Measurements from ENCODE around the gene CEP70.
"Not testable (repeated sequence)": the region's sequence is repeated elsewhere in the genome, so short reads cannot be mapped to it uniquely, and the experiment has no call there.

Gene CEP70

DNA sequence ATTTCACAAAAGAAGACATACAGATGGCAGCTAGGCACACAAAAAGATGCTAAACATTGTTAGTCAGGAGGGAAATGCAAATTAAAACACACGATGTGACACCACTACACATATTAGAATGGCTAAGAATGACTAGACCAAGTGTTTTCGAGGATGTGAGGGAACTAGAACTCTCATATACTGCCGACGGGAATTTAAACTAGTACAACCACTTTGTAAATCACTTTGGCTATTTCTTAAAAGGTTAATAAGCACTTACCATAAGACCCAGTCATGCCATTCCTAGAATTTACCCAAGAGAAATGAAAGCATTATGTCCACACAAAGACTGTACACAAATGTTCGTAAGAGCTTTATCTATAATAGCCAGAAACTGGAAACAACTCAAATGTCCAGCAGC lies 5.6 kb downstream of the CEP70 start:
- no peak for DNase-seq

DNA sequence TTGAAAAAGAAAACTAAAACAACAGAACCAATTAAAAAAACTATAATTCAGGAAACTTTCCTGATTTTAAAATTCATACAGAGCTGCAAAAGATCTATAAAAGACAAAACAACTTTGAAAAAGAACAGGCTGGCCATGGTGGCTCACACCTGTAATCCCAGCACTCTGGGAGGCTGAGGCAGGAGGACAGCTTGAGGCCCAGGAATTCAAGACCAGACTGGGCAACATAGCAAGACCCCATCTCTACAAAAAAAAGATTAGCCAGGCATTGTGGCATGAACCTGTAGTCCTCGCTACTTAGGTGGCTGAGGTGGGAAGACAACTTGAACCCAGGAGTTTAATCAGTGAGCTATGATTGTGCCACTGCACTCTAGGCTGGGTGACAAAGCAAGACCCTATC lies 6.7 kb downstream of the CEP70 start:
- DNase-seq: no peak

DNA sequence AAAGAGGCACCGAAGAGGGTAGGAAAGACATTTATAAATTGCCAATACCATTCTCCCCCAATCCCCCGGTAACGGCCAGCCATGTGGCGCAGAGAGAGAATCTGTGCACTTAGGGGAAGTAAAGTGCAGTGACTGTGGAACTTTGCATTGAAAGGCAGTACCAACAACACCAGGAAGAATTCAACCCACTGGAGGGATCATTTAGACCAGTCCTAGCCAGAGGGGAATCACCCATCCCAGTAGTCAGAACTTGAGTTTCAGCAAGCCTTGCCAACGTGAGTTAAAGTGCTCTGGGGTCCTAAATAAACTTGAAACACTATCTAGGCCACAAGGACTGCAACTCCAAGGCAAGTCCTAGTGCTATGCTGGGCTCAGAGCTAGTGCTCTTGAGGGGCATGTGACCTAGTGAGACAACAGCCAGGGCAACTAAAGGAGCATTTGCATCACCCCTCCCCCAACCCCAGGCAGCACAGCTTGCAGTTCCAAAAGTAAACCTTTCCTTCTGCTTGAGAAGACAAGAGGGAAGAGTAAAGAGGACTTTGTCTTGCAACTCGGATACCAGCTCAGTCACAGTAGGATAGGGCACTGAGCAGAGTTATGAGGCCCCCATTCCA lies 15.0 kb downstream of the CEP70 start:
- no peak for DNase-seq

DNA sequence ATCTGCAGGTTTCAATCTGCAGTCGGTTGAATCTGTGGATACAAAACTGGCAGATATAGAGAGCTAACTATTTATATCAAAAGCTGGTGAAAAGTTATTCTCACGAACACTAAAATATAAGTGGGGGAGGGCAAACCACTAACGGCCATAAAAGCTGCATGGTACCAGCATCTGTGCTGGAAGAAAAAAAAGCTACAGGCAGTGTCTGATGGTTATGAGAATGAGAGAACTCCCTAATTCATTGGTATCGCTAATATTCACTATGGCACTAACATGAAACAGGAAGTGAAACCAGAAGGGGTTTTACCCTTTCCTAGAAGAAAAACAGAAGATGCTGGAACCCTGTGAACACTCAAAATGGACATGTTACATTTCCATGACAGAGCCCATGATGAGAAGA lies 15.9 kb downstream of the CEP70 start:
- no peak for DNase-seq

DNA sequence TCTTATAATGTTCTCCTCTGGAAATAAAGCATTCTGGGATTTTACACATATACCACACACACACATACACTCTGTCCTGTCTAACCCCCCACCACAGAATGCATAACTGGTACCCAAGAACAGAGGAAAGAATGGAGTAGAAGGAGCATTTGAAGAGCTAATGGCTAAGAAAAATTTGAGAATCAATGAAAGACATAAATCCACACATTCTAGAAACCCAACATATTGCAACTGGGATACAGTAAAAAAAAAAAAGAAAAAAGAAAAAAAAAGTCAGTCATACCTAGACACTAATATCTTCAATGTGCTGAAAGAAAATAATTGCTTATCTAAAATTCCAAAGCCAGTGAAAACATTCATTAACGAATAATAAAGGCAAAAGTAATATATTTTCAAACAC lies 20.9 kb downstream of the CEP70 start:
- no peak for DNase-seq

DNA sequence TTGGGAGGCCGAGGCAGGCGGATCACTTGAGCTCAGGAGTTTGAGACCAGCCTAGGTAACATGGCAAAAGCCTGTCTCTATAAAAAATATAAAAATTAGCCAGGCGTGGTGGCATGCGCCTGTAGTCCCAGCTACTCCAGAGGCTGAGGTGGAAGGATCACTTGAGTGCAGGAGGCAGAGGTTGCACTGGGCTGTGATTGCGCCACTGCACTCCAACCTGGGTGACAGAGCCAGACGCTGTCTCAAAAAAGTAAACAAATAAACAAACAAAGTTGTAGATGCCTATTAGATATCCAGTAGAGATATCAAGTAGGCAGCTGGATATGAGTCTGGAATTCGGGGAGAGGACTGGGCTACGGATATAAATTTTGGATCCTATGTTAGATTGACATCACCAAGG lies 24.4 kb downstream of the CEP70 start:
- DNase-seq: not testable (repeated sequence)

DNA sequence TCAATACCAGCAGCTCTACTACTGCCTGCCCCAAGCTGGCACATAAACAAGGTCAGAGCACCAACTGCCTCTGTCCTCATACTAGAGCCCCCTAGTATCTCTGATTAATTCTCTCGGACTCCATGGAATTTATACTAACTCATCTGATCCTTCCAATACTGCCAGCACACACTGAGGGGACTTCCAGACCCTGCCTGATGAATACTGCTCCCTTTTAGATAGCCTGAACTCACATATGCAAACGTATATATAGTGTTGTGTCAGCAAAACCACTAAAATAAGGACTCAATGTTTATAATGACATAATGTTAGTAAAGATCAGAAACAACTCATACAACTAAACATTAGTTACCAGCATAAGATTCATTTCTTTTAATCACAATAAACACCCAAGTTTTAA lies 25.0 kb downstream of the CEP70 start:
- no peak for DNase-seq

DNA sequence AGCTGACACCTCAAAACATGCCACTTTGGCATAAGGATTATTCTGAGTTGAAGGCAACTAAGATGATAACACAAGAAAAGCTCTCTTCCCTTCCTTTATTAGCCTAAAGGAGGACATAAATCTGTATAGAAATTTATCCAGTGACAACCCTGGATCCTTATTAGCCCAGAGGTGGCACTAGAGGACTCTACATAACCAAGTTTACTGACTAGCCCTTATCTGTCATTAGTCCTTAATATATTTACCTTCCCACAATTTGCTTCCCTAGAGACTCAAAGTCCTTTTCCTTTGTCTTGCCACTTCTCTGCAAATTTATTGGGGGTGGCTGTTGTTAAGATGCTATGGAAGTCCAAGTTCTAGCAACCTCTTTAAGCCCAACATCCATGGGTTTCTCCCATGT lies 26.7 kb downstream of the CEP70 start:
- no peak for DNase-seq

DNA sequence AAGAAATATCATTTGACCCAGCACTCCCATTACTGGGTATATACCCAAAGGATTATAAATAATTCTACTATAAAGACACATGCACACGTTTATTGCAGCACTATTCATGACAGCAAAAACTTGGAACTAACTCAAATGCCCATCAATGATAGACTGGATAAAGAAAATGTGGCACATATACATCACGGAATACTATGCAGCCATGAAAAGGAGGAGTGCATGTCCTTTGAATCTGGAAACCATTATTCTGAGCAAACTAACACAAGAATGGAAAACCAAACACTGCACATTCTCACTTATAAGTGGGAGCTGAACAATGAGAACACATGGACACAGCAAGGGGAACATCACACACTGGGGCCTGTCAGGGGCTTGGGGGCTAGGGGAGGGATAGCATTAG lies 27.8 kb downstream of the CEP70 start:
- DNase-seq: not testable (repeated sequence)

DNA sequence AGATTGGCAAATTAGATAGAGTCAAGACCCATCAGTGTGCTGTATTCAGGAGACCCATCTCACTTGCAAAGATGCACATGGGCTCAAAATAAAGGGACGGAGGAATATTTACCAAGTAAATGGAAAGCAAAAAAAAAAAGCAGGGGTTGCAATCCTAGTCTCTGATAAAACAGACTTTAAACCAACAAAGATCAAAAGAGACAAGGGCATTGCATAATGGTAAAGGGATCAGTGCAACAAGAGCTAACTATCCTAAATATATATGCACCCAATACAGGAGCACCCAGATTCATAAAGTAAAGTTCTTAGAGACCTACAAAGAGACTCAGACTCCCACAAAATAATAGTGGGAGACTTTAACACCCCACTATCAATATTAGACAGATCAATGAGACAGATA lies 31.2 kb downstream of the CEP70 start:
- not testable (repeated sequence) for DNase-seq

DNA sequence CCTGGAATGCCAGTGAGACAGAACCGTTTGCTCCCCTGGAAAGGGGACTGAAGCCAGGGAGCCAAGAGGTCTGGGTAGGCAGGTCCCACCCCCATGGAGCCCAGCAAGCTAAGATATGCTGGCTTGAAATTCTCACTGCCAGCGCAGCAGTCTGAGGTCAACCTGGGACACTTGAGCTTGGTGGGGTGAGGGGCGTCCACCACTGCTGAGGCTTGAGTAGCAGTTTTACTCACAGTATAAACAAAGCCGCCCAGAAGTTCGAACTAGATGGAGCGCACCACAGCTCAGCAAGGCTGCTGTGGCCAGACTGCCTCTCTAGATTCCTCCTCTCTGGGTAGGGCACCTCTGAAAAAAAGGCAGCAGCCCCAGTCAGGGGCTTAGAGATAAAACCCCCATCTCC lies 33.6 kb downstream of the CEP70 start:
- DNase-seq: no peak

DNA sequence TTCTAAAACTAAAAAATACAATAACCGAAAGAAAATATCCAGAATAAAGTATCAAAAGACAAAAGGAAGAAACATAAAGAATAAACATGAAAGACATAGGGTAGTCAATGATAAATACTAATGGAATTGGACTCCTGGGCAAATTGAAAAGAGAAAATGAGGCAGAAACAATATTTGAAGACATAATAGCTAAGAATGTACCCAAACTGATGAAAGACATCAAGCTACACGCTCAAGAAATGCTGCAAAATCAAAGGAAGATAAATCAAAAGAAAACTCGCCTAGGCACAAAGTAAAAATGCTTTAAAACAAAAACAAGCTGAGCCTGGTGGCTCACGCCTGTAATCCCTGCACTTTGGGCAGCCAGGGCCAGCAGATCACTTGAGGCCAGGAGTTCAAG lies 34.9 kb downstream of the CEP70 start:
- no peak for DNase-seq

DNA sequence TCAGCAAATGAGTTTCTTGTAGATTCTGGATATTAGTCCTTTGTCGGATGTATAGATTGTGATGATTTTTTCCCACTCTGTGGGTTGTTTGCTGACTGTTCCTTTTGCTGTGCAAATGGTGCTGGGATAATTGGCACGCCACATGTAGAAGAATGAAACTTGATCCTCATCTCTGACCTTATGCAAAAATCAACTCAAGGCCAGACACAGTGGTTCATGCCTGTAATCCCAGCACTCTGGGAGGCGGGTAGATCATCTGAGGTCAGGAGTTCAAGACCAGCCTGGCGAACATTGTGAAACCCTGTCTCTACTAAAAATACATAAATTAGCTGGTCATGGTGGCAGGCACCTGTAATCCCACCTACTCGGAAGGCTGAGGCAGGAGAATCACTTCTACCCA lies 39.3 kb downstream of the CEP70 start:
- DNase-seq: not testable (repeated sequence)

DNA sequence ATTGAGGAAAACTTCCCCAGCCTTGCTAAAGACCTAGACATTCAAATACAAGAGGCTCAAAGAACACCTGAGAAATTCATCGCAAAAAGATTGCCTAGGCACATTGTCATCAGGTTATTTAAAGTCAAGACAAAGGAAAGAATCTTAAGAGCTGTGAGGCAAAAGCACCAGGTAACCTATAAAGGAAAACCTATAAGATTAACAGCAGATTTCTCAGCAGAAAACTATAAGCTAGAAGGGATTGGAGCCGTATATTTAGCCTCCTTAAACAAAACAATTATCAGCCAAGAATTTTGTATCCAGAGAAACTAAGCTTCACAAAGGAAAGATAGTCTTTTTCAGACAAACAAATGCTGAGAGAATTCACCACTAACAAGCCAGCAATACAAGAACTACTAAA lies 43.1 kb downstream of the CEP70 start:
- DNase-seq: not testable (repeated sequence)

DNA sequence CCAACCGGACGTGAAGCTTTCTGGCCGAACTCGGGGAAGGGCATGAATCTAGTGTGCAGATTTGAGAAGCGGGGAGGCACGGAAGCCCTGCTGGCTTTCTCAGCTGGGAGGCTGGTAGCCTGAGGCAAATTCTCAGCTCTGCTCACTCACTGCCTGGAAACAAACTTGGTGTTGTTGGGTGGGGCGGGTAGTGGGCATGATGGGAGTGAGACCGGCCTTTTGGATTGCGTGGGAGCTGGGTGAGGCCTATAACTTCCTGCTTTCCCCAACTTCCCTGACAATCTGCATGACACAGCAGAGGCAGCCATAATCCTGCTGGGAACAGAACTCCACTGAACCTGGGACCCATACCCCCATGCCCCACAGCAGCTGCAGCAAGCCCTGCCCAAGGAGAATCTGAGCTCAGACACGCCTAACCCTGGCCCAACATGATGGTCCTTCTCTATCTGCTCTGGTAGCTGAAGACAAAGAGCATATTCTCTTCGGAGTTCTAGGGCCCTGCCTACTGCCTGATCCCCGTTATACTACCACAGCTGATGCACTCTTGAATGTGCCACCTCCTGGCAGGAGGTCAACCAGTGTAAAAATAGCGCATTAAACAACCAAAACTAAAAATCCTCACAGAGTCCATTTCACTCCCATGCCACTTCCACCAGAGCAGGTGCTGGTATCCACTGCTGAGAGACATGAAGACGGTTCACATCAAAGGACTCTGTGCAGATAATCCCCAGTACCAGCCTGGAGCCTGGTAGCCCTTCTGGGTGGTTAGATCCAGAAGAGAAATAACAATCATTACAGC lies 44.7 kb downstream of the CEP70 start:
- DNase-seq: no peak

DNA sequence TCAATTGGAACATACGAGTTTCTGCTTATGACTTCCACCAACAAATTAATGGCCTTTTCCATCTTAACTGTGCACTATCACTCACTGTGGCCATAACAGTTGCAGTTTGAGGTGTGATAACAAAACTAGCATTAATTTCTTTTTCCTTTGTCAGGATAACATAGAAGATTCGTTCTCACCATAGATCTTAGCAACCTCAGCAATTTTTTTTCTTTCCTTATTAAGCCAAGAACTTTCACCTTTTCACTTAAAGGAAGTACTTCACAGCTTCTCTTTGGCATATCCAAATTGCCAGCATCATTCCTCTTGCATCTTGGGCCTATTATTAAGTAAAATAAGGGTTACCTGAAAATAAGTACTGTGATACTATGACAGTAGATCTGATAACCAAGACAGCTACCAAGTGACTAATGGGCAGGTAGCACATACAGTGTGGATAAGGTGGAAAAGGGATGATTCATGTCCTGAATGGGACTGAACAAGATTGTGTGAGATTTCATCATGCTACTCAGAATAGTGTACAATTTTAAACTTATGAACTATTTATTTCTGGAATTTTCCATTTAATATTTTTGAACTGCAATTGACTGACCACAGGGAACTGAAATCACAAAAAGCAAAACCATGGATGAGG lies 46.6 kb downstream of the CEP70 start:
- no peak for DNase-seq

DNA sequence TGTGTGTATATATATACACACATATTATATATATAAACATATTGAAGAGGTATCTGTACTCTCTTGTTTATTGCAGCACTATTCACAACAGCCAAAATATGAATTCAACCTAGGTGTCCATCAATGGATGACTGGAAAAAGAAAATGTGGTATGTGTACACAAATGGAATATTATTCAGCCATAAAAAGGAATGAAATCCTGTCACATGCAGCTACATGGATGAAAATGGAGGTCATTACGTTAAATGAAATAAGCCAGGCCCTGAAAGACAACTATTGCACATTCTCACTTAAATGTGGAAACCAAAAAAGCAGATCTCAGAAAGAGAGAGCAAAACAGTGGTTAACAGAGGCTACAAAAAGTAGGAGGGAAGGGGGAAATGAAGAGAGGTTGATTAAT lies 49.5 kb downstream of the CEP70 start:
- no peak for DNase-seq

DNA sequence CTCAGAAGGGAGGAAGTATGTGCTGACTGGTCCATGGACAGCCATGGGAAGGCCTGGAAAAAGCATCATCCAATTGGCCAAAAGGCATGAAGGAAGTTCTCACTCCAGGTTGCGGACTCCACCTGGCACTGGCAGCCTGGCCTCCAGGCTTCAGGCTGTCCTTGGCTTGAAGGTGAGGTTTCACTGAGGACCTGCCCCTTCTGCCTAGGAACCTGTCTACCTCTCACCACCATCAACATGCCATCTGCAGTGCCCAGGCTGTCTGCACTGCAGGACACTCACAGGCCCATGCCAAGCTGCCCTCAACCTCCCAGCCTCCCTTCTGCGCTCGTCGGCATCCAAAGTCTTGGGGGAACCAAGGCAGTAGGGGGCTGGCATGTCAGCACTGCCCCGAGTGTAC lies 51.1 kb downstream of the CEP70 start:
- no peak for DNase-seq

DNA sequence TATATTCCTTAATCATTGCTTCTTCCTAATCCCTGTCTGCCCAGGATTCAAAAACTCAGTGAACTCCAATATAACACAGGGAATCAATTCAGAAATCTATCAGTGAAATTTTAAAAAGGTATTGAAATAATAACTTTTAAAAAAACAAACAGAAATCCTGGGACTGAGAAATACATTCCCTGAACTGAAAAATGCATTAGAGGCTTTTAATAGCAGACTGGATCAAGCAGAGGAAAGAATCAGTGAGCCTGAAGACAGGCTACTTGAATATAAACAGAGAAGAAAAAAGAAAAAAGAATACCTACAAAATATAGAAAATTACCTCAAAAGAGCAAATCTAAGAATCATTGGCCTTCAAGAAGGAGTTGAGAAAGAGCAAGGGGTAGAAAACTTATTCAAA lies 54.7 kb downstream of the CEP70 start:
- DNase-seq: no peak

DNA sequence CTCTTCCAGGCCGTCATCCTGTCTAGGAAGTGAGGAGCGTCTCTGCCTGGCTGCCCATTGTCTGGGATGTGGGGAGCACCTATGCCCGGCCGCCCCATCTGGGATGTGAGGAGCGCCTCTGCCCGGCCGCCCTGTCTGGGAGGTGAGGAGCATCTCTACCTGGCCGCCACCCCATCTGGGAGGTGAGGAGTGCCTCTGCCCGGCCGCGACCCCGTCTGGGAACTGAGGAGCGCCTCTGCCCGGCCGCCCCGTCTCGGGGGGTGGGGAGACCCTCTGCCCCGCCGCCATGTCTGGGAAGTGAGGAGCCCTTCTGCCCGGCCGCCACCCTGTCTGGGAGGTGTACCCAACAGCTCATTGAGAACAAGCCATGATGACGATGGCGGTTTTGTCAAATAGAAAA lies 72.6 kb downstream of the CEP70 start:
- not testable (repeated sequence) for DNase-seq

DNA sequence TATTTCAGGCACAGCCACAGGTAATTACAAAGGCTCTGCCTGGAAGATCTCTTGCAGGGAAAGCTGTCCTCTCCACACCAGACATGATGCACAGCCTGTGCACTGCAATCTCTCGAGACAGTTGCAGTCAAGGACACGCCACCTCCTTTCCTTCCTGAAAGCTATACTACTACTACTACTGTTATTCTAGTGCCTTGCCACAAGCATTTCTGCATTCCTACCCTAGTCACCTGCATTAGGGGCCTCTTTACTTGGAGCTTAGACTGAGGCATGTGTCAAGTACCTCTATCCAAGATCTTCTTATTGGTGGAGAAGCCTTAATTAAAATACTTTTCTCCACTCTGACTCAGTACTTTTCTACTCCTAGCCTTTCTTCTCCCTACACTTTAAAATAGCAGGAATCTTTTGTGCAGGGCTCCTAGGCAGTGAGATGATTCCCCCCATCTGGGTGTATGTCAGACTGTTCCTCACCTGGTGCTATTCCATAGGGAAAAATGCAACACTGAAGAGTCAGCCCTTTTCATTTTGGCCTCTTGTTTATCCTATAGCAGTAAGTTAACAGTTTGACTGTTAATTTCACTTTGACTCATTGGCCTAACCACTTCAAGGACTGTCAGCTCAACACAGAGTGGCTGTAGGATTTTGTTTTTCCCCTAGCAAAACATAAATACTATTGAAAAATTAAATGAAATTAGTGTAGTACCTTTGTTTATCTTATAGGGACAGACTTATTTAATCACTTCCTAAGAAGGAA lies 80.8 kb downstream of the CEP70 start:
- no peak for DNase-seq

DNA sequence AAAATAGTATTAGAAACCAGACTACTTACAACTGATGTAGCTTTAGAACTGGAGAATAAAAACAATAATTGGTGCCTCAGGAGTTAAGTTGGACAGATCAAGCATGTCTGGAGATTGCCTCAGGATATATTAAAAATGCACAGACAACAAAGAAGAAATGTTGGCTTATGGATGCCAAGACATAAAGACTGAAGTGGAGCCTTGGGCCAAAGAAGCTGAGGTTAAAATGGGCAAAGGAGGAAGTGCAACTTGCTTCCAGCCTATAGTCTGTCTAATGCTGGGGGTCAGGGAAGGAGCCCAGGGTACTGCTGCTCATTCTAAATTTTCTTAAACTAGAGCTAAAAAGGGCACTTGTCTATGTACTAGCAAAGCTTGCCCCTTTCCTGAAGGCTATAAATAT lies 82.1 kb downstream of the CEP70 start:
- no peak for DNase-seq

DNA sequence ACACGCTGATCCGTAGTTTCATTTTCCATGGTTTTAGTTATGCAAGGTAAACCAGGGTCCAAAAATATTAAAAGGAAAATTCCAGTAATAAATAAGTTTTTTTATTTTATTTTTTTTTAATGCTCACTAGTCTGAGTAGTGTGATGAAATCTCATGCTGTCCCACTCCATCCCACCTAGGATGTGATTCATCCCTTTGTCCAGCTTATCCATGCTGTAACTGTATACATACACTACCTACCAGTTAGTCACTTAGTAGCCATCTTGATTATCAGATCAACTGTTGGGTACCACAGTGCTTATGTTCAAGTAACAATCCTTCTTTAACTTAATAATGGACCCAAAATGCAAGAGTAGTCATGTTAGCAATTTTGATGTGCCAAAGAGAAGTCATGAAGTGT lies 84.5 kb downstream of the CEP70 start:
- no peak for DNase-seq

DNA sequence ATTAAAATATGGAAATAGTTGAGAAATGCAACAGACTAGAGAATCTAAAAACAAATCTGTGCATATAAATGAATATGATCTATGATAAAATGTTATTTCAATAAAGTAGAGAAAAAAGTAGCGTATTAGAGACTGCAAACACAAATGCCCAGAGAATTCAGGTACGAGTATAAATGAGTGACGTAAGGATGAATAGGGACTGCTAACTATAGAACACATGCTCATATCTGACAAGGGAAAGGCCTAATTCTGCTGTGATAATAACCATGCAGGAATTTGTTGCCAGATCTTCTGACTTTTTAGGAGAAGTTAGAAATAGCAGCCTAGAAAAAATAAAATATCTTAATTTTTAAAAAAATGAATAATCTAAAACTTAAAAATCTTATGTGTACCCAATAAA lies 86.5 kb downstream of the CEP70 start:
- no peak for DNase-seq

Data from NCI-H69 (cell line).